ENCODE results near the gene WDSUB1. TPM values are rescaled to one million over a fixed set of nuclear protein-coding genes. Genes with fewer than 3 reads are reported as not detected.

Gene WDSUB1
- total RNA-seq, 3 donors from 2014 or later (not counting 1 experiment from before 2014, with no cell fraction given) = 13.7 to 21.2 (median 14.9) TPM

DNA sequence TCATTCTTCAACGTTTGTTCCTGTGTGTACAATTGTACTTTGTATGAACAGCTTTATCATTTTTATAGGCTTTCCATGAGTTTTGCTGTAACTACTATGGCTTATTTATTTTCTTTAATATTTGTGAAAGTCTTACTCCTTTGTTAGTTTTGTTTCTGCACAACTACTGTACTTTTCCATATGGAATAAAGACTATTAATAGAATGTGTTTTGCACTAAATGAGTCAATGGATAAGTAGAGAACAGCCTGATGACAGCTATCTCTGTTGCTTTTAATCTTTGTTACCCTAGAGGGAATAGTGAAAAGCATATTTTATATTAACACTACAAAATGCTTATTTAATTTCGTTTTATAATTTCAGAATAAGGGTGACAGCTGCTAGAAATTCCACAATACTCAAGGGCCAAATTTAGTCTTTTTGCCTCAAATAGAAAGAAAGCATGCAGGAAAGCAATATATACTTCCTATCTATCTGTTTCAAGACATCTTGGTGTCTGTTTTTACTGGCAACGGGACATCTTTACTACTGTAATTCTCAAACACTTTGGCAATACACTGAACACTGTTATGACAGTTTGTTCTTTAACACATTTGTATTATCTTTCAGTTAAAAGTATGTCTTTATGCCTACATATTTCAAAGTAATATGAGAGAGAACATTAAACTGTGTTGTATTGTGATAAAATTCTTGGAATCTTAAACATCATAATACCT, 53.9 kb downstream of the WDSUB1 start:
- Histone ChIP-seq H3K9me3 (ENCODE audit: control insufficient read depth, insufficient read depth, low read length) (no peaks in the 10 kb centered on the region), H3K27ac (ENCODE audit: low read length) (no peak overlapping the region), H3K4me3 (ENCODE audit: low read length) (no peak overlapping the region), H3K27me3 (ENCODE audit: control insufficient read depth, insufficient read depth, low read length) (no peaks in the 10 kb centered on the region), H3K4me1 (ENCODE audit: control insufficient read depth, insufficient read depth, low read length) (peaks cover 23% of the 10 kb centered on the region), H3K36me3 (ENCODE audit: control insufficient read depth, insufficient read depth, low read length) (peaks cover 11% of the 10 kb centered on the region)
- Mint-ChIP-seq H3K27me3 (ENCODE audit: low read depth in 2 of 2) (no peaks in the 10 kb centered on the region), H3K4me3 (no peak overlapping the region), H3K4me1 (peaks cover 23 to 24% of the 10 kb centered on the region in 2 donors), H3K27ac (no peak overlapping the region), H3K36me3 (no peaks in the 10 kb centered on the region), H3K9me3 (no peaks in the 10 kb centered on the region)
- intact Hi-C loops (cut with micrococcal nuclease) = no loop called here
- TF ChIP-seq, protein P1, sequence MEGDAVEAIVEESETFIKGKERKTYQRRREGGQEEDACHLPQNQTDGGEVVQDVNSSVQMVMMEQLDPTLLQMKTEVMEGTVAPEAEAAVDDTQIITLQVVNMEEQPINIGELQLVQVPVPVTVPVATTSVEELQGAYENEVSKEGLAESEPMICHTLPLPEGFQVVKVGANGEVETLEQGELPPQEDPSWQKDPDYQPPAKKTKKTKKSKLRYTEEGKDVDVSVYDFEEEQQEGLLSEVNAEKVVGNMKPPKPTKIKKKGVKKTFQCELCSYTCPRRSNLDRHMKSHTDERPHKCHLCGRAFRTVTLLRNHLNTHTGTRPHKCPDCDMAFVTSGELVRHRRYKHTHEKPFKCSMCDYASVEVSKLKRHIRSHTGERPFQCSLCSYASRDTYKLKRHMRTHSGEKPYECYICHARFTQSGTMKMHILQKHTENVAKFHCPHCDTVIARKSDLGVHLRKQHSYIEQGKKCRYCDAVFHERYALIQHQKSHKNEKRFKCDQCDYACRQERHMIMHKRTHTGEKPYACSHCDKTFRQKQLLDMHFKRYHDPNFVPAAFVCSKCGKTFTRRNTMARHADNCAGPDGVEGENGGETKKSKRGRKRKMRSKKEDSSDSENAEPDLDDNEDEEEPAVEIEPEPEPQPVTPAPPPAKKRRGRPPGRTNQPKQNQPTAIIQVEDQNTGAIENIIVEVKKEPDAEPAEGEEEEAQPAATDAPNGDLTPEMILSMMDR (IDR thresholded peaks at IDR 0.05) = no peak
- 100% methylated on average over 2 of the region's 3 CpGs for WGBS (ENCODE audit: insufficient coverage)
- ATAC-seq (no peak), DNase-seq (no peak)

- peak overlapping the region in 1 of 2 donors; percentile 54 for H3K27ac Mint-ChIP-seq
- Histone ChIP-seq H3K9me3 (ENCODE audit: control insufficient read depth, insufficient read depth, low read length) (no peaks in the 10 kb centered on the region), H3K27me3 (ENCODE audit: control insufficient read depth, insufficient read depth, low read length) (no peaks in the 10 kb centered on the region), H3K27ac (ENCODE audit: low read length) (no peak overlapping the region), H3K4me1 (ENCODE audit: control insufficient read depth, insufficient read depth, low read length) (peaks cover 43% of the 10 kb centered on the region), H3K36me3 (ENCODE audit: control insufficient read depth, insufficient read depth, low read length) (peaks cover 9% of the 10 kb centered on the region), H3K4me3 (ENCODE audit: low read length) (no peak overlapping the region)
- H3K27me3 Mint-ChIP-seq (ENCODE audit: low read depth in 2 of 2) = no peaks in the 10 kb centered on the region
- DNase-seq (no peak), ATAC-seq (no peak)
- no peaks in the 10 kb centered on the region for H3K9me3 Mint-ChIP-seq
- H3K36me3 Mint-ChIP-seq = no peaks in the 10 kb centered on the region
- WGBS (ENCODE audit: insufficient coverage) = 93% methylated on average over 19 of the region's 19 CpGs
- peaks cover 45% of the 10 kb centered on the region in 2 donors for H3K4me1 Mint-ChIP-seq
- intact Hi-C loops (cut with micrococcal nuclease) = no loop called here
- H3K4me3 Mint-ChIP-seq = no peak overlapping the region
- TF ChIP-seq, protein P1 (IDR thresholded peaks at IDR 0.05) = no peak
These were observed 56.2 kb downstream of the WDSUB1 start for GRCh38 chr2:159230145-159230877.

DNA sequence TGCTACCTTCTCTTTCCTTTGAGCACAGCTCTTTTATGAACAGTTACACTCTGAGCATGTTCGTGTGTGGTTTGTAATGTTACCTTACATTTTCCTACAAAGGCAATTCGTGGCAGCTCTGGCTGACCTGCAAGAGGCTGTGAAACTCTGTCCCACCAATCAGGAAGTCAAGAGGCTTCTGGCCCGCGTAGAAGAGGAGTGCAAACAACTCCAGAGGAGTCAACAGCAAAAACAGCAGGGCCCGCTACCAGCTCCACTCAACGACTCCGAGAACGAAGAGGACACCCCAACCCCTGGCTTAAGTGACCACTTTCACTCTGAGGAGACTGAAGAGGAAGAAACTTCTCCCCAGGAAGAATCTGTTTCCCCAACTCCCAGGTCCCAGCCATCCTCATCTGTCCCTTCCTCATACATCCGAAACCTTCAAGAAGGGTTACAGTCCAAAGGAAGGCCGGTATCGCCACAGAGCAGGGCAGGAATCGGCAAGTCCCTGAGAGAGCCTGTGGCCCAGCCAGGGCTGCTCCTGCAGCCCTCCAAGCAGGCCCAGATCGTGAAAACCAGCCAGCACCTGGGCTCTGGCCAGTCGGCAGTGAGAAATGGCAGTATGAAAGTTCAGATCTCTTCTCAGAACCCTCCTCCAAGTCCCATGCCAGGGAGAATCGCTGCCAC, 56.9 kb downstream of the WDSUB1 start:
- Histone ChIP-seq H3K36me3 (ENCODE audit: control insufficient read depth, insufficient read depth, low read length) (peaks cover 3% of the 10 kb centered on the region), H3K27me3 (ENCODE audit: control insufficient read depth, insufficient read depth, low read length) (no peaks in the 10 kb centered on the region), H3K4me1 (ENCODE audit: control insufficient read depth, insufficient read depth, low read length) (peaks cover 50% of the 10 kb centered on the region), H3K4me3 (ENCODE audit: low read length) (no peak overlapping the region), H3K9me3 (ENCODE audit: control insufficient read depth, insufficient read depth, low read length) (no peaks in the 10 kb centered on the region), H3K27ac (ENCODE audit: low read length) (no peak overlapping the region)
- H3K36me3 Mint-ChIP-seq = no peaks in the 10 kb centered on the region
- no peaks in the 10 kb centered on the region for H3K9me3 Mint-ChIP-seq
- intact Hi-C loops (cut with micrococcal nuclease) = loop anchor here (5.0 kb wide), 1 partner anchor 483 kb away; the partner anchor contains the start of gene MARCHF7
- TF ChIP-seq, protein P1 (IDR thresholded peaks at IDR 0.05) = no peak
- H3K27me3 Mint-ChIP-seq (ENCODE audit: low read depth in 2 of 2) = no peaks in the 10 kb centered on the region
- ATAC-seq (no peak), DNase-seq (no peak)
- H3K4me1 Mint-ChIP-seq = peaks cover 52% of the 10 kb centered on the region in 2 donors
- peak overlapping the region in 1 of 2 donors; percentile 54 for H3K27ac Mint-ChIP-seq
- 88% methylated on average over 15 of the region's 15 CpGs for WGBS (ENCODE audit: insufficient coverage)
- no peak overlapping the region for H3K4me3 Mint-ChIP-seq

All from natural killer cell (primary cell).